K562 (cell line): Measurements from ENCODE around the gene GPATCH11. TPM values are rescaled to one million over a fixed set of nuclear protein-coding genes. Genes with fewer than 3 reads are reported as not detected.

ENCODE experiments used
- ATAC-seq: fragments of 200-7000 bp; cut with Tn5 transposase; 3 replicates; pipeline ENCODE4 v1.9.1; 2020; ENCODE audit warnings: moderate library complexity
- BruUV-seq: library from RNA; stranded (reverse); fragments of 400-500 nt; replicated peaks from 2 replicates; lab custom pipeline; 2021; lab: Mats Ljungman, UMichigan
- CTCF ChIA-PET: fragments of 300-600 bp; formaldehyde crosslinking; extraction: SDS; loops from one replicate; lab custom pipeline; 2021; ENCODE audit warnings: low intra/inter-chr PET ratio; lab: Yijun Ruan, JAX
- POLR2A ChIA-PET: fragments of 300-600, 350-650 bp; sonication (Branson Sonifier 250); formaldehyde crosslinking; extraction: SDS; loops from one replicate; lab custom pipeline; 2021; ENCODE audit warnings: antibody characterized with exemption, inconsistent platforms; lab: Yijun Ruan, JAX
- DNase-seq, 4 experiments: peaks; one replicate each; pipeline versions ENCODE4 v3.0.0 to v3.0.0-alpha.2; 2011 to 2018; ENCODE audit warnings: low spot score in 3 of 4, mixed read lengths in 3 of 4; ENCODE audit errors: extremely low read depth in 1 of 4
- FAIRE-seq: peaks from 2 replicates; lab custom pipeline; 2011; peaks lifted over from hg19 to GRCh38; lab: Jason Lieb, UNC
- H2AFZ ChIP-seq: 2 replicates; pipeline ENCODE4 v1.6.0; 2011; ENCODE audit warnings: low read depth, low read length, control low read depth, inconsistent platforms
- H3K27ac ChIP-seq: fragments of 200-600 bp; 3 replicates; pipeline ENCODE4 v1.8.0; 2011; ENCODE audit warnings: low read depth, mild to moderate bottlenecking, control low read depth, inconsistent platforms, low read length, moderate library complexity, mixed read lengths; ENCODE audit errors: extremely low read depth
- H3K27me3 ChIP-seq, 2 experiments: fragments of 300-600 bp in 1 of 2; 2 replicates in 1 of 2; 3 replicates in 1 of 2; pipeline versions ENCODE4 v1.6.0 to v1.8.0; 2011; ENCODE audit warnings: inconsistent platforms in 2 of 2, low read length in 2 of 2, mild to moderate bottlenecking in 1 of 2, mixed read lengths in 1 of 2, moderate library complexity in 1 of 2; ENCODE audit not compliant: control insufficient read depth in 2 of 2, insufficient read depth in 2 of 2
- H3K36me3 ChIP-seq: fragments of 300-600 bp; 3 replicates; pipeline ENCODE4 v1.8.0; 2011; ENCODE audit warnings: mild to moderate bottlenecking, low read length, inconsistent platforms; ENCODE audit not compliant: control insufficient read depth, insufficient read depth
- H3K4me1 ChIP-seq, 2 experiments: fragments of 200-600 bp in 1 of 2; replicated peaks in 1 of 2; 2 replicates in 1 of 2; 3 replicates in 1 of 2; pipeline versions ENCODE4 v1.5.1 to v1.8.0; 2011; ENCODE audit warnings: inconsistent platforms in 2 of 2, low read length in 2 of 2, mild to moderate bottlenecking in 1 of 2, mixed read lengths in 1 of 2, moderate library complexity in 1 of 2; ENCODE audit not compliant: control insufficient read depth in 2 of 2, insufficient read depth in 2 of 2
- H3K4me2 ChIP-seq: 2 replicates; pipeline ENCODE4 v1.6.1; 2011; ENCODE audit warnings: low read length, control low read depth, inconsistent platforms, mixed read lengths; ENCODE audit not compliant: insufficient read depth
- H3K4me3 ChIP-seq: fragments of 200-600 bp; sonication (generic), shearing (Covaris generic); 2 replicates; pipeline ENCODE4 v1.5.1; 2016; ENCODE audit warnings: control low read depth, inconsistent platforms
- H3K79me2 ChIP-seq: fragments of 200-600 bp; 3 replicates; pipeline ENCODE4 v1.8.0; 2011; ENCODE audit warnings: low read length, inconsistent platforms; ENCODE audit not compliant: control insufficient read depth, insufficient read depth
- H3K9ac ChIP-seq, 2 experiments: 2 replicates each; pipeline versions ENCODE4 v1.6.0 to v1.6.1; 2011; ENCODE audit warnings: low read depth in 2 of 2, low read length in 2 of 2, control low read depth in 1 of 2, inconsistent platforms in 1 of 2, mild to moderate bottlenecking in 1 of 2, mixed read lengths in 1 of 2; ENCODE audit not compliant: insufficient read depth in 1 of 2
- H3K9me1 ChIP-seq: one replicate; pipeline ENCODE4 v1.6.0; 2011; ENCODE audit warnings: inconsistent platforms, mild to moderate bottlenecking, low read length, moderate library complexity; ENCODE audit not compliant: control insufficient read depth, insufficient read depth
- H3K9me3 ChIP-seq: replicated peaks from 2 replicates; pipeline ENCODE4 v1.5.1; 2011; ENCODE audit warnings: low read depth, low read length, inconsistent platforms; ENCODE audit not compliant: control insufficient read depth, insufficient read depth
- H4K20me1 ChIP-seq: replicated peaks from 2 replicates; pipeline ENCODE4 v1.6.1; 2011; ENCODE audit warnings: low read length, inconsistent platforms, mixed read lengths; ENCODE audit not compliant: control insufficient read depth, insufficient read depth
- ATF3 ChIP-seq, 2 experiments: fragments of 450-650 bp in 1 of 2; sonication (generic) in 1 of 2; formaldehyde crosslinking in 1 of 2; IDR thresholded peaks in 1 of 2; conservative IDR thresholded peaks in 1 of 2; 2 replicates each; pipeline versions ENCODE4 v1.6.1 to v1.8.1; 2016 to 2023; ENCODE audit warnings: mild to moderate bottlenecking in 2 of 2, moderate library complexity in 2 of 2, inconsistent platforms in 1 of 2, missing genetic modification reagents in 1 of 2
- BACH1 ChIP-seq: fragments of 200-800 bp; sonication (Bioruptor generic); IDR thresholded peaks from 2 replicates; pipeline ENCODE4 v1.6.1; 2016; ENCODE audit warnings: missing genetic modification characterization, missing compliant biosample characterization
- BMI1 ChIP-seq: fragments of 150-350 bp; IDR thresholded peaks from 2 replicates; pipeline ENCODE4 v1.6.1; 2014; ENCODE audit warnings: low read length
- C11orf30 ChIP-seq: fragments of 450-650 bp; IDR thresholded peaks from 2 replicates; pipeline ENCODE4 v1.6.1; 2016; ENCODE audit warnings: low read depth, mild to moderate bottlenecking
- EZH2 ChIP-seq: IDR thresholded peaks from 2 replicates; pipeline ENCODE4 v1.6.1; 2012; ENCODE audit warnings: low read depth, mild to moderate bottlenecking, inconsistent platforms, low read length, borderline replicate concordance
- FOS ChIP-seq: IDR thresholded peaks from 3 replicates; pipeline ENCODE4 v1.6.1; 2011; ENCODE audit not compliant: insufficient read length; ENCODE audit errors: extremely low read depth
- MAFF ChIP-seq: IDR thresholded peaks from 2 replicates; pipeline ENCODE4 v1.6.1; 2012; ENCODE audit warnings: low read length, improper control_type of control experiment
- MAFG ChIP-seq: fragments of 450-650 bp; conservative IDR thresholded peaks from 2 replicates; pipeline ENCODE4 v1.6.1; 2016; ENCODE audit warnings: missing genetic modification characterization, missing compliant biosample characterization
- MNT ChIP-seq, 2 experiments: fragments of 450-650 bp; conservative IDR thresholded peaks; 2 replicates each; pipeline ENCODE4 v1.6.1; 2017; ENCODE audit warnings: mild to moderate bottlenecking in 2 of 2, moderate library complexity in 2 of 2
- MXD1 ChIP-seq: fragments of 250-450 bp; sonication (Bioruptor Pico); IDR thresholded peaks from 2 replicates; pipeline ENCODE4 v1.8.0; 2021; ENCODE audit warnings: borderline replicate concordance, mild to moderate bottlenecking, moderate library complexity; ENCODE audit not compliant: poor library complexity, severe bottlenecking
- PTBP1 ChIP-seq: fragments of 200-400 bp; formaldehyde crosslinking; IDR thresholded peaks from 2 replicates; pipeline ENCODE4 v1.6.1; 2017; ENCODE audit warnings: low read depth, low read length
- ZNF224 ChIP-seq: sonication (generic); formaldehyde crosslinking; IDR thresholded peaks from 2 replicates; pipeline ENCODE4 v1.8.0; 2022; ENCODE audit warnings: mild to moderate bottlenecking, missing genetic modification reagents
- ZNF316 ChIP-seq: fragments of 450-650 bp; IDR thresholded peaks from 2 replicates; pipeline ENCODE4 v1.6.1; 2016
- ZNF436 ChIP-seq: fragments of 250-450, 450-650 bp; sonication (Bioruptor Pico); formaldehyde crosslinking; IDR thresholded peaks from 2 replicates; pipeline ENCODE4 v1.7.0; 2020; ENCODE audit warnings: mild to moderate bottlenecking
- ZNF79 ChIP-seq: fragments of 250-450 bp; sonication (Bioruptor Pico); IDR thresholded peaks from 2 replicates; pipeline ENCODE4 v1.4.0; 2020; ENCODE audit warnings: low read depth, mild to moderate bottlenecking, moderate library complexity
- WGBS: fragments of 100-300 bp; shearing (Covaris generic); methylation state at CpG from one replicate; pipeline ENCODE4 v1.1.6; 2016; ENCODE audit warnings: low coverage, mixed read lengths; ENCODE audit not compliant: insufficient coverage; ENCODE audit errors: missing lambda C conversion rate; 5-methylcytosine and 5-hydroxymethylcytosine counted together
- in situ Hi-C: fragments of 300-500 bp; cut with MboI; formaldehyde crosslinking; loops from 4 replicates; pipeline ENCODE4 v1.15.0; 2018; ENCODE audit warnings: inconsistent platforms, mixed read lengths
- intact Hi-C: fragments of 100-400 bp; cut with micrococcal nuclease; formaldehyde crosslinking; loops from 2 replicates; pipeline ENCODE4 v1.14.2; 2022
- polyA plus RNA-seq, 8 experiments: library from polyadenylated mRNA; depleted of rRNA in 4 of 8; stranded (reverse) in 5 of 8; unstranded in 3 of 8; fragments of >200 nt; fragmentation: Nextera tagmentation in 2 of 8; fragmentation: Illumina TruSeq in 1 of 8; extraction: Ambion mirVana in 2 of 8; extraction: Trizol in 1 of 8; gene quantifications; 2 replicates each; pipeline versions ENCODE4 v1.2.1 to v1.2.3, GENCODE V29; 2011 to 2014; ENCODE audit warnings: inconsistent platforms in 1 of 8, missing spikeins in 1 of 8
- total RNA-seq, 7 experiments: library from RNA; depleted of rRNA in 6 of 7; stranded (reverse); fragments of >200 nt in 6 of 7; fragmentation: Illumina TruSeq in 2 of 7; extraction: Trizol in 2 of 7; gene quantifications; 2 replicates each; pipeline versions ENCODE4 v1.2.1 to v1.2.3, GENCODE V29; 2011 to 2021; ENCODE audit warnings: low replicate concordance in 1 of 7
- TF ChIP-seq, protein P1 (sequence below): fragments of 250-450 bp; sonication (Bioruptor Pico); IDR thresholded peaks from 2 replicates; pipeline ENCODE4 v1.5.1; 2021; ENCODE audit warnings: mild to moderate bottlenecking

GPATCH11 gene
- total and polyA plus RNA-seq, 9 of the 15 experiments (the other 6 are each of a cell fraction or from before 2014, with no cell fraction given) = 7.9 to 23.9 (median 15.2) TPM

- FAIRE-seq (no peak), DNase-seq (no peak), ATAC-seq (no peak)
- in situ Hi-C loops (no loop called here), intact Hi-C loops (no loop called here)
- peaks cover 28% of the 10 kb centered on the region; the same call in 2 of the 3 replicates for H3K36me3 ChIP-seq
- H3K27me3 ChIP-seq = no peaks in the 10 kb centered on the region
- ChIA-PET POLR2A (no interaction called here), CTCF (interaction anchor here (0.6 kb wide), 1 partner anchor 28 kb away, joined by 3 read pairs; no protein-coding TSS in a partner anchor)
- TF ChIP-seq PTBP1 (no peak), MXD1 (CRISPR knock-in tag) (no peak), ZNF436 (CRISPR knock-in tag) (no peak), C11orf30 (peak; percentile 31; the same call in 1 of the 2 replicates), EZH2 (no peak), MAFF (0 out of 2 replicates have a peak, but pooled peaks have one; percentile 18), ZNF316 (0 out of 2 replicates have a peak, but pooled peaks have one; percentile 13), BMI1 (no peak), ZNF224 (CRISPR knock-in tag) (no peak), BACH1 (no peak), MAFG (tag) (0 out of 2 replicates have a peak, but pooled peaks have one; percentile 9), MNT (conservative IDR thresholded peaks at IDR 0.05) (no peak), ATF3 (IDR thresholded peaks at IDR 0.05) (no peak), ATF3 (CRISPR knock-in tag; conservative IDR thresholded peaks at IDR 0.05) (no peak), ZNF79 (no peak), FOS (no peak)
- TF ChIP-seq, protein P1, sequence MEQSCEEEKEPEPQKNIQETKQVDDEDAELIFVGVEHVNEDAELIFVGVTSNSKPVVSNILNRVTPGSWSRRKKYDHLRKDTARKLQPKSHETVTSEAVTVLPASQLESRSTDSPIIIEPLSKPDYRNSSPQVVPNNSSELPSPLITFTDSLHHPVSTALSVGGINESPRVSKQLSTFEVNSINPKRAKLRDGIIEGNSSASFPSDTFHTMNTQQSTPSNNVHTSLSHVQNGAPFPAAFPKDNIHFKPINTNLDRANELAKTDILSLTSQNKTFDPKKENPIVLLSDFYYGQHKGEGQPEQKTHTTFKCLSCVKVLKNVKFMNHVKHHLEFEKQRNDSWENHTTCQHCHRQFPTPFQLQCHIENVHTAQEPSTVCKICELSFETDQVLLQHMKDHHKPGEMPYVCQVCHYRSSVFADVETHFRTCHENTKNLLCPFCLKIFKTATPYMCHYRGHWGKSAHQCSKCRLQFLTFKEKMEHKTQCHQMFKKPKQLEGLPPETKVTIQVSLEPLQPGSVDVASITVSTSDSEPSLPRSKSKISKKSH = no peak
- no TSS peak for BruUV-seq
- H3K79me2 ChIP-seq = no peaks in the 10 kb centered on the region
- H4K20me1 ChIP-seq = no peaks in the 10 kb centered on the region
- 67% methylated on average over 4 of the region's 4 CpGs for WGBS
- H3K27ac ChIP-seq = no peak overlapping the region
- no peak overlapping the region for H3K9ac ChIP-seq
- no peaks in the 10 kb centered on the region for H3K9me3 ChIP-seq
- H3K4me1 ChIP-seq = no peaks in the 10 kb centered on the region
- no peak overlapping the region for H3K4me2 ChIP-seq
- H3K4me3 ChIP-seq = no peak overlapping the region
- H3K9me1 ChIP-seq = no peaks in the 10 kb centered on the region
- H2AFZ ChIP-seq = no peak overlapping the region
Observed at GRCh38 chr2:37109523-37109922, 25.2 kb downstream of the GPATCH11 start.
